H7 (cell line): ENCODE measurements around the gene ENTPD8. TPM values are rescaled to one million over a fixed set of nuclear protein-coding genes. Genes with fewer than 3 reads are reported as not detected.

ENCODE experiments used
- DNase-seq: peaks from one replicate; pipeline ENCODE4 v3.0.0; 2012
- H3K27me3 ChIP-seq: 2 replicates; pipeline ENCODE4 v1.6.0; 2011; ENCODE audit warnings: mild to moderate bottlenecking, low read length; ENCODE audit not compliant: control insufficient read depth, insufficient read depth
- H3K36me3 ChIP-seq: replicated peaks from 2 replicates; pipeline ENCODE4 v1.5.1; 2011; ENCODE audit warnings: low read length; ENCODE audit not compliant: control insufficient read depth, insufficient read depth
- H3K4me3 ChIP-seq: 2 replicates; pipeline ENCODE4 v1.5.1; 2011; ENCODE audit warnings: low read depth, mild to moderate bottlenecking, control low read depth, low read length, moderate library complexity; ENCODE audit not compliant: insufficient read depth
- total RNA-seq: library from RNA; depleted of rRNA; stranded (reverse); fragments of >200 nt; shearing (Covaris generic); gene quantifications from 2 replicates; pipeline ENCODE4 v1.2.3, GENCODE V29; 2014

Gene ENTPD8
- total RNA-seq, 1 experiment from 2014 or later: 0.76 TPM

- Histone ChIP-seq H3K27me3 (no peaks in the 10 kb centered on the region), H3K36me3 (no peaks in the 10 kb centered on the region), H3K4me3 (no peak overlapping the region)
- DNase-seq: peak; percentile 39
These were observed 42.3 kb downstream of the ENTPD8 start for GRCh38 chr9:137398561-137399468.

- no peaks in the 10 kb centered on the region for H3K27me3 ChIP-seq
- no peaks in the 10 kb centered on the region for H3K36me3 ChIP-seq
- DNase-seq: peak; percentile 57
- no peak overlapping the region for H3K4me3 ChIP-seq
These were observed 43.3 kb downstream of the ENTPD8 start for GRCh38 chr9:137397675-137398423.

DNA sequence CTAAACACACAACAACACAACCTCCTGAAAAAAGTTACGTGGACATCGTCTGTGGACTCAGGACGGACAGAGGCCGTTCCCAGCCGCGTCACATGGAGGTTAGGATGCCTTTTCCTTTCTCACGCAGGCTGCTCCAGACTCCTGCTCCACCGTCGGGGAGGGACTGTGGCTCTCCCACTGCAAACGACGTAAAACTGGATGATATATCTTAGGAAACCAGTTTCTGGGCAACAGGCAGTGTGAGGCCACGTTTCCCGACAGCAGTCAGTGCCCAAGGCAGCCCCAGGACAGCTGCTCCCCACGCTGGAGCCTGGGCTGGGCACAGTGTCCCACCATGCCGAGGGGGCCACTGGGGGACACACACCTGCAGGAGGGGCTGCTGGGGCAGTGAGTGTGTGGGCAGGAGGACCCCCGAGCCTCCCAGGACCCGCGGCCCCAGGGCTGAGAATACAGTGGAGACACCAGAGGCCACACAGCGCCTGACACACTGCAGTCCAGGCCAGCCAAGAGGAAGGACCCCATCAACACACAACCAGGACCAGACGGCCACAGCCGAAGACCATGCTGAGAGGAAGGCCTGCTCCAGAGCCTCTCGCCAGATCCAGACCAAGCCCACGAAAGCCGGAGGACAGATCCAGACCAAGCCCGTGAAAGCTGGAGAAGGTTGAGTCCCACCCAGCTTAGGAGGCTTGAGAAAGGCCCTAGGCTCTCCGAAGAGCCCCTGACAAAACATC lies 44.4 kb downstream of the ENTPD8 start:
- Histone ChIP-seq H3K27me3 (no peaks in the 10 kb centered on the region), H3K4me3 (no peak overlapping the region), H3K36me3 (no peaks in the 10 kb centered on the region; the same call in 1 of the 2 replicates)
- DNase-seq: peak; percentile 53

- Histone ChIP-seq H3K4me3 (no peak overlapping the region), H3K27me3 (no peaks in the 10 kb centered on the region), H3K36me3 (no peaks in the 10 kb centered on the region; the same call in 1 of the 2 replicates)
- DNase-seq: no peak
These were observed 44.9 kb downstream of the ENTPD8 start for GRCh38 chr9:137396227-137396626.

- no peak overlapping the region for H3K4me3 ChIP-seq
- no peaks in the 10 kb centered on the region; the same call in 1 of the 2 replicates for H3K36me3 ChIP-seq
- H3K27me3 ChIP-seq: no peaks in the 10 kb centered on the region
- DNase-seq: no peak
These were observed 45.5 kb downstream of the ENTPD8 start for GRCh38 chr9:137395666-137396010.

DNA sequence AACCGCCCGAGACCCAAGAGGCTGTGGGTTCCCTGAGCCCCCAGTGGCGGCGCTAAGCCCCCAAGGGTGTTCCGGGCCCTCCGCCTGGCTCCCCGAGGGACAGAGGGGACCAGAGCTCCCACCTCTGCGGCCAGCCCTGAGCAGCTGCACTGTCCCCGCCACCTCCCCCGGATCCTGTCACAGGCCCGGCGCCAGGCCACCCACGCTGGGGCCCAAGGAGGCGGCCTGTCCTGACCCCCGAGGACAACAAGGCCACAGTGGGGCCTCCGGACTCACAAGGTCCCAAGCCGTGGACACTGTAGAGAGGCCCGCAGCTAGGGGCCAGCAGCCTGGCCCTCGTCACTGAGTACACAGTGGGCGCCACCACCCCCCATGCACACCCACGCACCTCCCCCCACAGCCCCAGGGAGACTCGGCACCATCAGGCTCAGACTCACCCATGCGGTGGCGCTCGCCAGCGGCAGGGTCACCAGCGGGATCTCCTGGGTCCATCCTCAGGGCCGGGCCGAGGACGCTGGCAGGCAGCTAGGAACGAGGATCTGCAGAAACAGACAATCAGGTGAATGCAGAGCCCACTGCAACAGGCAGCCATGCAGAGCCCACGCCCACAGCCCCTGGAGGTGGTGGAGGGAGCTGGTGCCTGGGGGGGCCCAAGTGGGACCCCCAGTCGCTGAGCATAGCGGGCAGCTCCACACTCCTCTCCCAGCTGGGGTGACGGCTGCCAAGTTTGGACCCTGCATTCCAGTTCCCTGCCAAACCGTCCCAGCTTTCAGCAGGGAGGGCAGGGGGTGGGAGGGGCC lies 46.1 kb downstream of the ENTPD8 start:
- no peak for DNase-seq
- H3K4me3 ChIP-seq: no peak overlapping the region

GRCh38 chr9:137393176-137394150 lies 47.7 kb downstream of the ENTPD8 start:
- no peak for DNase-seq
- Histone ChIP-seq H3K4me3 (no peak overlapping the region), H3K27me3 (no peaks in the 10 kb centered on the region), H3K36me3 (no peaks in the 10 kb centered on the region; the same call in 1 of the 2 replicates)

More for the DNA sequence above, 46.1 kb downstream of the ENTPD8 start:
- Histone ChIP-seq H3K27me3 (no peaks in the 10 kb centered on the region), H3K36me3 (no peaks in the 10 kb centered on the region; the same call in 1 of the 2 replicates)

DNA sequence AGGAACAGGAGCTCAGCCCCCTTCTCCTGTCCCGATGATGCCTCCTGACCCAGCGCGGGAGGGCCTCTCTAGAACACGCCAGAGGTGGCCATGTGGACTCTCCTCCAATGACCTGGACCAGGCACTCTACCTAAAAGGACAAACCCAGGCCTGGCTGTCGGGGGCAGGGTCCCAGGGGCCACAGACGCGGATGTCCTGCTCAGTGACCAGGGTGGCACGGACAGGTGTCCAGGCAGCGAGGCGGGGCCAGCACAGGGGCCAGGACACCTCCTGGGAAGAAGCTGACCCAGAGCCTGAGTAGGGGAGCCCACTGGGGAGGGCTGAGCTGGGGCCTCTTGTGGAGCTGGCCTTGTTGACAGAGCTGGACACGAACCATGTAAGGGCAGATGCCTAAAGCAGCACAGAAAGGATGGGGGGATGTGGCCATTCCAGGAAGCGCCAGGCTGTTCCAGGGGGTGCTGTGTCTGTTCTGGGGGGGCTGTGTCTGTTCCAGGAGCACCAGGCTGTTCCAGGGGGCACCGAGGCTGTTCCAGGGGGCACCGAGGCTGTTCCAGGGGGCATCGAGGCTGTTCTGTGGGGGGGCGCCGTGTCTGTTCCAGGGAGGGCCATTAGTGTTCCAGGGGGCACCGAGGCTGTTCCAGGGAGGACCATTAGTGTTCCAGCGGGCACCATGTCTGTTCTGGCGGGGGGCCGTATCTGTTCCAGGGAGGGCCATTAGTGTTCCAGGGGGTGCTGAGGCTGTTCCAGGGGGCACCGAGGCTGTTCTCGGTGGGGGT lies 48.7 kb downstream of the ENTPD8 start:
- Histone ChIP-seq H3K36me3 (no peaks in the 10 kb centered on the region; the same call in 1 of the 2 replicates), H3K27me3 (no peaks in the 10 kb centered on the region), H3K4me3 (no peak overlapping the region)
- DNase-seq: no peak

- Histone ChIP-seq H3K36me3 (no peaks in the 10 kb centered on the region; the same call in 1 of the 2 replicates), H3K4me3 (no peak overlapping the region), H3K27me3 (no peaks in the 10 kb centered on the region)
- no peak for DNase-seq
These were observed 49.8 kb downstream of the ENTPD8 start for GRCh38 chr9:137391411-137391754.

DNA sequence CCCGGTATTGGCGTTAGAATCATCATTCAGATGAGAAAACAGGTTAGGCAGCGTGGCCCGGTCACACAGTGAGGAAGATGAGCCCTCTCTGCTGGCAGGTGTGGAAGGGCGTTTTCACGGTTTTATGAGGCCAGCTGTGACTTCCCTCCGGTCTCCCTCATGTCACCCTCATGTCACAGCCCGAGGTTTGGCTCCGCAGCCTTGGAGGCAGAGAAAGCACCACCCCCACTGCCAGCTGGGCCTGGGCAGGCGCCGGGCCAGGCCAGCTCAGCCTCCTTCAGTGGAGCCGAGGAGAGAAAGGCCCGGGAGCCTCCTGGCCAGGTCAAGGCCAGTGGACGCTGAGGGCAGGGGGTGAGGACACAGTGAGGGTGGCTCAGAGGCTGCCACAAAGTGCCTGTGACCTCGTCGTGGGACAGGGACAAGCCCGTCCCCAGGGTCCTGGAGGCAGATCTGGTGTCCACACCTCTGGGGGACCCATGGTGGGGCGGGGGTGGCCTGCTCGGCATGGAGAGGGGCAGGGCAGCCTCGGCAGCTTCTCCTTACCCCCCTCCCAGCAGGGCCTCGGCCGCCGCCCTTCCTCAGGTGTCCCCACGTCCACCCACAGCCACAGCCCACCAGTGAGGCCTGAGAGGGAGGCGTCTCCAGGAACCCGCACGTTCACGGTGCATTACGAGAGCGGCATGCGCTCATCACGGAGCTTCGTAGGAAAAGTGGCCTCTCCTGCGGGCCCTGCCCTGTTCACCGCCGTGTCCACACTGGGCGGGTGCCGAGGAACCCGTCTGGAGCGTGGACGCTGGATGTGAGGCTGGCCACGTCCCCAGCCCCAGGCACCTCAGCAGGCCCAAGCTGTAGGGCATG lies 50.4 kb downstream of the ENTPD8 start:
- Histone ChIP-seq H3K36me3 (no peaks in the 10 kb centered on the region; the same call in 1 of the 2 replicates), H3K27me3 (no peaks in the 10 kb centered on the region), H3K4me3 (no peak overlapping the region)
- no peak for DNase-seq

- no peak for DNase-seq
- no peak overlapping the region for H3K4me3 ChIP-seq
These were observed 51.8 kb downstream of the ENTPD8 start for GRCh38 chr9:137389428-137389746.

More at GRCh38 chr9:137389428-137389746, 51.8 kb downstream of the ENTPD8 start:
- no peaks in the 10 kb centered on the region for H3K27me3 ChIP-seq
- H3K36me3 ChIP-seq: no peaks in the 10 kb centered on the region; the same call in 1 of the 2 replicates
